Measurements from ENCODE around the gene POR.

Gene POR

DNA sequence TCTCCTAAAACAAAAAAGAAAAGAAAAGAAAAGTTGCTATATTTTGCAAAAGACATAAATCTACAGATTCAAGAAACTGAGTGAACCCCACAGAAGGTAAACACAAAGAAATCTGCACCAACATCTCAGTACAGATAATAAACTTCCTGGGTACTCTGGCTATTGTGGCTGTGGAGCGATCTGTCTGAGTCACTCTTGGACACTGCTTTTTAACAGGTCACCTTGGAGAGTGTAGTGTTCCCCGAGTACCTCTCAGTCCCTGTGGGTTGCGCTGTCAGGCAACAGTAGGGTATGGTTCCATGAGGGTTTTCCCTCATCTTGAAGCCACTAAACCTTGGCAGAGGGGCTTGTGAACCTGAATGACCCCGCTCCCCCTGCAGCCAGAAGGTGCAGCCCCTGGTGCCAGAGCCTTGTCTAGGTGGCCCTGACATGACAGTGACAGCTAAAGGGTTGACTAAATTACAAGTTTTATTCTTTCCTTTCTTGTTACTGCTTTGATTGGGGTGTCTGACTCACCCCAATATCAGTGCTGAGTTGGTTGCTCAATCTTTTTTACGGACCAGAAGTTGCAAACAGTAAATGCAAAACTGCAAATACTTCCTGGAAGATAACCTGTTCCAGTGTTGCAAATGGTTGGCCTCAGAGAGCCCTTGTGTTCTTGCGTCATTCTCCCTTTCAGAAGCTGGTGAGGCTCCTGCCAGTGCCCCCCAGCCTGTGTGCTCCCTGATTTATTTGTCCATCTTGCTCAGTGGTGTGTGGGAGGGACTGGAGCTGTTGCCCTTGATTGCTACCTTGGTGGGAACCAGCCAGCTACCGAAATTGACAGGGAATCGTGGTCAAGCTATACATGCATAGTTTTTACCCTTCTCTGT is 30.6 kb downstream of the POR start:
- H3K4me1 ChIP-seq (ENCODE audit: control insufficient read depth, insufficient read depth, low read length) = no peaks in the 10 kb centered on the region
- no peak overlapping the region for H3K27ac ChIP-seq (ENCODE audit: low read depth, low read length)
- no peak overlapping the region for H3K4me3 ChIP-seq (ENCODE audit: low read depth, low read length)
- H3K9ac ChIP-seq (ENCODE audit: low read length) = no peak overlapping the region
- peaks cover 20% of the 10 kb centered on the region; the same call in 1 of the 2 replicates for H3K36me3 ChIP-seq (ENCODE audit: control insufficient read depth, insufficient read depth, low read length)
- H3K9me3 ChIP-seq (ENCODE audit: control insufficient read depth, insufficient read depth, low read depth, low read length) = no peaks in the 10 kb centered on the region
- no peaks in the 10 kb centered on the region for H3K27me3 ChIP-seq (ENCODE audit: control insufficient read depth, insufficient read depth, low read length)

DNA sequence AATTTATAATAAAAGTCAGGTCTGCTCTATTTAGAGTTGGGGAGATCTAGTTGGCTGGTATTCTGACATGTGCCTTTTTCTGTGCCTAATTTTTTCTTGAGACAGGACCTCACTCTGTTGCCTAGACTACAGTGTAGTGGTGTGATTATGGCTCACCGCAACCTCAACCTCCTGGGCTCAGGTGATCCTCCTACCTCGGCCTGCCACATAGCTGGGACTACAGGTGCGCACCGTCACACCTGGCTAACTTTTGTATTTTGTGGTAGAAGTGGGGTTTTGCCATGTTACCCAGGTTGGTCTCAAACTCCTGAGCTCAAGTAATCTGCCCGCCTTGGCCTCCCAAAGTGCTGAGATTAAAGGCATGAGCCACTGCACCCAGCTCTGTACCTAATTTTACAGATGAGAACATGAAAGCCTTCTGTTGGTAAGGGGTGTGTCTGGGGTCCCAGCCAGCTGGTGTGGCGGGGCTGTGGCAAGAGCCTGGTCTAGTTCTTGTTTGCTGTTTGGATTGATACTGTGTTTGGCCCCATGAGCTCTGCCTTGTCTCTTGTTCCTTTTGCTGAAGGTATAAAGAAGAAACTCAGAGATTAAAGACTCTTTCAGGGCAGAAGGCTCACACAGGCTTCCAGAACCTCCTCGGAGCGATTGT is 31.4 kb downstream of the POR start:
- H3K36me3 ChIP-seq (ENCODE audit: control insufficient read depth, insufficient read depth, low read length) = peaks cover 15% of the 10 kb centered on the region; the same call in 1 of the 2 replicates
- H3K27ac ChIP-seq (ENCODE audit: low read depth, low read length) = no peak overlapping the region
- no peaks in the 10 kb centered on the region for H3K4me1 ChIP-seq (ENCODE audit: control insufficient read depth, insufficient read depth, low read length)
- 0 out of 2 replicates have a peak, but pooled peaks cover under 1% of the 10 kb centered on the region for H3K9me3 ChIP-seq (ENCODE audit: control insufficient read depth, insufficient read depth, low read depth, low read length)
- H3K27me3 ChIP-seq (ENCODE audit: control insufficient read depth, insufficient read depth, low read length) = no peaks in the 10 kb centered on the region
- no peak overlapping the region for H3K4me3 ChIP-seq (ENCODE audit: low read depth, low read length)
- no peak overlapping the region for H3K9ac ChIP-seq (ENCODE audit: low read length)

DNA sequence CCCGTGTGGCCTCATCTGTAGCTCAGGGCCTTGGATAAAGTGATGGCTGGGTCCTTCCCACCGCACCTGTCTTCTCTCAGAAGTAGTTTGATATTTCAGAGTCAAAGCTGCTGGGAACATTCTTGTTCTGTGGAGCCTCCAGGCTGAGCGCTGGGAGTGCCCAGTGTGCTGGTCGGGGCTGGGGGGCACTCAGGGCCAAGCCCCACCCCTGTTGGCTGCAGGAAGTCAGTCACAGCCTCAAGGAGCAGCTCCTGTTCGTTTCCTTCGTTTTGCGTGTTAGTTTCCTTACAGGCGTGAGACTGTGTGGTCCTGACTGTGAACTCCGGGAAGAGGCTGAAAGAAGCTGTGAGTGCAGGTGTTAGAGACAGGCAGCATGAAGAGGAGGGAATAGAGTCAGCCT is 33.2 kb downstream of the POR start:
- Histone ChIP-seq H3K9ac (ENCODE audit: low read length) (no peak overlapping the region), H3K27ac (ENCODE audit: low read depth, low read length) (no peak overlapping the region)

DNA sequence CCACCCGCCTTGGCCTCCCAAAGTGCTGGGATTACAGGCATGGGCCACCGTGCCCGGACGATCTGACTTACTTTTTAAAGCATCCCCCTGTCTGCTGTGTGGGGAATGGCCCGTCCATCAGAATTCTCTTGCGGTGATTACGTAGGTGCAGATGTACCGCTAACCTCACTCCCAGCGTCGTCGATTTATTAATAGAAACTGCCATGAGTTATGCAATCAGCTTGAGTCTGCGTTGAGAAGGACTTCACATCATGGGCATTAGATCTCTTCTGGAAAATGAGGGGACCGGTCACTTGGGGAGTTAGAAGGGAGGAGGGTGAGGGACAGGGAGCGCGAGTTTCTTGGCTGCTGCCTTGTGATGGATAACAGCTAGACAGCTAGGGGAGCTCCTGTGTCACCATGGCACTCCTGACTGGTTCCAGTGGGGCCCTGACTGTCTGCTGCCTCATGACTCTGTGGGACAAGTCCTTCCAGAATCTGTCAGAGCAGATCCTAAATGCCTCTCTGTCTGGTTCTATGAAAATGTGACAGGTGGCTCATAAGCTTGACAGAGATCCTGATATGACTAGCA is 35.2 kb downstream of the POR start:
- Histone ChIP-seq H3K4me1 (ENCODE audit: control insufficient read depth, insufficient read depth, low read length) (no peaks in the 10 kb centered on the region), H3K36me3 (ENCODE audit: control insufficient read depth, insufficient read depth, low read length) (peaks cover 30% of the 10 kb centered on the region), H3K4me3 (ENCODE audit: low read depth, low read length) (no peak overlapping the region), H3K27me3 (ENCODE audit: control insufficient read depth, insufficient read depth, low read length) (no peaks in the 10 kb centered on the region), H3K9ac (ENCODE audit: low read length) (no peak overlapping the region), H3K27ac (ENCODE audit: low read depth, low read length) (no peak overlapping the region), H3K9me3 (ENCODE audit: control insufficient read depth, insufficient read depth, low read depth, low read length) (0 out of 2 replicates have a peak, but pooled peaks cover 2% of the 10 kb centered on the region)

More for the DNA sequence above, 33.2 kb downstream of the POR start:
- H3K4me1 ChIP-seq (ENCODE audit: control insufficient read depth, insufficient read depth, low read length) = no peaks in the 10 kb centered on the region
- H3K36me3 ChIP-seq (ENCODE audit: control insufficient read depth, insufficient read depth, low read length) = peaks cover 15% of the 10 kb centered on the region; the same call in 1 of the 2 replicates
- H3K27me3 ChIP-seq (ENCODE audit: control insufficient read depth, insufficient read depth, low read length) = no peaks in the 10 kb centered on the region
- 0 out of 2 replicates have a peak, but pooled peaks cover 2% of the 10 kb centered on the region for H3K9me3 ChIP-seq (ENCODE audit: control insufficient read depth, insufficient read depth, low read depth, low read length)
- H3K4me3 ChIP-seq (ENCODE audit: low read depth, low read length) = no peak overlapping the region

DNA sequence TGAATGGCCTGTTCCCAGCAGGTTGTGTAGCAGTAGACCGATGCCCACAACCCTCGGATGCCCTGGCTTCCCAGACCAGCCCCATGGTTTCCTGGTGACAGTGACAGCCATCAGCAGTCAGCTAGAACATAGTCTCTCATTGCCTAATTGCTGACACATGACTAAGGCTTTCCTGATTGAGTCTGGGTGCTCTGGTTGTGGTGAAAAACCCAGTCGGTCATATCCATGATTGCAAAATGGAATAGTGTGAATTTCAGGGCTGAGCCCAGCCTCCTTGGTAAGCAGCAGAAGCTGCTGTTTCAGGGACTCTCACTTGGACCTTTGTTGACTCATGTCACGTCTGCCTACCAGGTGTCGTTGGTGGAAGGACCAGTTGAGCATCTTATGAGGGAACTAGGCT is 36.6 kb downstream of the POR start:
- no peak overlapping the region for H3K27ac ChIP-seq (ENCODE audit: low read depth, low read length)
- H3K27me3 ChIP-seq (ENCODE audit: control insufficient read depth, insufficient read depth, low read length) = no peaks in the 10 kb centered on the region
- no peak overlapping the region for H3K4me3 ChIP-seq (ENCODE audit: low read depth, low read length)
- no peaks in the 10 kb centered on the region for H3K4me1 ChIP-seq (ENCODE audit: control insufficient read depth, insufficient read depth, low read length)
- H3K9me3 ChIP-seq (ENCODE audit: control insufficient read depth, insufficient read depth, low read depth, low read length) = 0 out of 2 replicates have a peak, but pooled peaks cover 2% of the 10 kb centered on the region
- peaks cover 43% of the 10 kb centered on the region for H3K36me3 ChIP-seq (ENCODE audit: control insufficient read depth, insufficient read depth, low read length)
- no peak overlapping the region for H3K9ac ChIP-seq (ENCODE audit: low read length)

DNA sequence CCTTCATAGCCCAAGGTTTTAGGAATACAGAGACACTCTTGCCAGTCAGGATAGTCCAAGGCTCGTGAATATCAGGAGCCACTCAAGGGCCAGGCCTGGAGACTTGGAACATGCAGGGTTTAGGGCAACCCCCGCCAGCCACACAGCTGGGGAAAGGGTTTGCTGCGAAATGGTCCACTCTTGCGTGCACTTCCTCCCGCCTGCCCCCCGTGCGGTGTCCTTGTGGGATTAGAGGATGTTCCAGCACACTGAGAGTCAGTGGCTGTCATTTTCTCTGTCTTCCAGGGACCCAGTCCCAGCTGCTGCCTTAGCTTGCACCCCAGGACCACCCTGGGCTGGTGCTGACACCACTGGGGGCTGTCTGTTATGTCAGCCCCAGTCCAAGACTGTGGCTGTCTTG is 38.5 kb downstream of the POR start:
- Histone ChIP-seq H3K9me3 (ENCODE audit: control insufficient read depth, insufficient read depth, low read depth, low read length) (0 out of 2 replicates have a peak, but pooled peaks cover 2% of the 10 kb centered on the region), H3K27me3 (ENCODE audit: control insufficient read depth, insufficient read depth, low read length) (no peaks in the 10 kb centered on the region), H3K36me3 (ENCODE audit: control insufficient read depth, insufficient read depth, low read length) (peaks cover 47% of the 10 kb centered on the region), H3K27ac (ENCODE audit: low read depth, low read length) (no peak overlapping the region), H3K4me3 (ENCODE audit: low read depth, low read length) (no peak overlapping the region), H3K4me1 (ENCODE audit: control insufficient read depth, insufficient read depth, low read length) (peaks cover 11% of the 10 kb centered on the region; the same call in 1 of the 2 replicates), H3K9ac (ENCODE audit: low read length) (no peak overlapping the region)

DNA sequence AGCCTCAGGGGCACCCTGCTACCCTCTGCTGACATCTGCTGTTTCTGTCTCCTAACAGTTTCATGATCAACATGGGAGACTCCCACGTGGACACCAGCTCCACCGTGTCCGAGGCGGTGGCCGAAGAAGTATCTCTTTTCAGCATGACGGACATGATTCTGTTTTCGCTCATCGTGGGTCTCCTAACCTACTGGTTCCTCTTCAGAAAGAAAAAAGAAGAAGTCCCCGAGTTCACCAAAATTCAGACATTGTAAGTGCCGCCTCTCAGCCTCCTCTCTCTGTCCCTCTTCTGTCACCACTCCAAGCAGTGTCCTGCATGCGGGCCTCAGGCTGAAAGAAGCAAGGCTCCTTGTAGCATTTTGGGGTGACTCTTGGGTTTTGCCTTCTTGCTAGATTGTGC is 39.0 kb downstream of the POR start:
- Histone ChIP-seq H3K27me3 (ENCODE audit: control insufficient read depth, insufficient read depth, low read length) (no peaks in the 10 kb centered on the region), H3K9ac (ENCODE audit: low read length) (no peak overlapping the region), H3K4me3 (ENCODE audit: low read depth, low read length) (no peak overlapping the region), H3K27ac (ENCODE audit: low read depth, low read length) (no peak overlapping the region), H3K9me3 (ENCODE audit: control insufficient read depth, insufficient read depth, low read depth, low read length) (0 out of 2 replicates have a peak, but pooled peaks cover 2% of the 10 kb centered on the region), H3K36me3 (ENCODE audit: control insufficient read depth, insufficient read depth, low read length) (peaks cover 49% of the 10 kb centered on the region), H3K4me1 (ENCODE audit: control insufficient read depth, insufficient read depth, low read length) (peaks cover 11% of the 10 kb centered on the region; the same call in 1 of the 2 replicates)

DNA sequence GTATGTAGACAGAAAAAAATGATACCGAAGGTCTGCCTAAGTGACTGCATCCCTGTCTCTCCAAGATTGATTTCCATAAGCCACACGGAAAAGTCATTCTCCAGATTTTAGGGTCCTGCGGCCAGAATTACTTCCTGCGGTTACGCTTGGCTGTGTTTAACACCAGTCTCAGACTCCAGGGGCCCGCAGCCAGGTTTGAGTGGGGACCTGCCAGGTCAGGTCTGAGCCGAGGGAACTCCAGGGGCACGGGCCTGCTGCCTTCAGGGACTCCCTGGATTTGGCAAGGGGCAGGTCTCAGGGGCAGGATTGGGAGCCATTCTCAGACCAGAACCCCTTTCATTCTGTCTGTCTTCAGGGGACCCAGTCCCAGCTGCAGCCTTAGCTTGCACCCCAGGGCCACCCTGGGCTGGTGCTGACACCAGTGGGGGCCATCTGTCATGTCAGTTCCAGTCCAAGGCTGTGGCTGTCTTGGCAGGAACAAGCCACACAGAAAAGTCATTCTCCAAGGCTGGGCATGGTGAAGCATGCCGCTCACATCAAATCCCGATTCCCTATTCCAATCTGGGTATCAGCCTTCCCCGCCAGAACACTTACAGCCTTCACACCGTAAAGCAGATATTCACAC is 40.5 kb downstream of the POR start:
- no peak overlapping the region for H3K9ac ChIP-seq (ENCODE audit: low read length)

DNA sequence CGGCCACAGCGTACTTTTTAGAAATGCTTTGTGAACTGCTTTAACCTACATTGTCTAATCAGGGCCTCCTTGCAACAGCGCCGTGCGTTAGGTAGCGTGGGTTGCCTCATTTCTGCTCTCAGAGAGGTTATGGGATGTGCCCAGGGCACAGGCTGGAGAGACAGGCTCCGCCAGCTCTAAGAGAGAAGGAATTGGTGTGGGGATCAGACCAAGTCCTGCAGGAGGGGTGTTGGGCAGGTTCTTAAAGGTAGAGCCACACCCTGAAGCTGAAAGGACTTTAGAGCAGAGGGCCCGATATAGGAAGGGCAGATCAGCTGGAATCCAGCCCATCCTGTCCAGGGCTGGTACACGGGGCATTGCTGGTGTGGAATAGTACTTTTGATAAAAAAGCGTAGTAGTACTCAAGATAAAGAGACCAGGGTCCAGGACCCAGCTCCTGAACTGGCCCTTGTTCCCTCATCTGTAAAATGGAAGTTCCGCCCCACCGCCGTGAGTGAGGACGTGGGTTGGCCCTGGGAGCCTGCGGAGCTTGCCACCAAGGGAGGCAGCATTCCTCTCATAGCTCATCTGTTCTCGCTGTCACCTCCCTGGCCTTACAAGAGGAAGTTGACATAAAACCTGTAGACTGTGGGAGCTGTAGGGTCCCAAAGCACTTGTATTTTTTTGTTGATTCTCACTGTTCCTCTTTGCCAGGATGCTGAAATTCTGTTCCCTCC is 42.2 kb downstream of the POR start:
- Histone ChIP-seq H3K4me3 (ENCODE audit: low read depth, low read length) (no peak overlapping the region), H3K9ac (ENCODE audit: low read length) (no peak overlapping the region), H3K9me3 (ENCODE audit: control insufficient read depth, insufficient read depth, low read depth, low read length) (no peaks in the 10 kb centered on the region), H3K27me3 (ENCODE audit: control insufficient read depth, insufficient read depth, low read length) (no peaks in the 10 kb centered on the region), H3K4me1 (ENCODE audit: control insufficient read depth, insufficient read depth, low read length) (peaks cover 11% of the 10 kb centered on the region; the same call in 1 of the 2 replicates), H3K27ac (ENCODE audit: low read depth, low read length) (peak overlapping the region; percentile 50; the same call in 1 of the 2 replicates), H3K36me3 (ENCODE audit: control insufficient read depth, insufficient read depth, low read length) (peaks cover 68% of the 10 kb centered on the region)

More for the DNA sequence above, 40.5 kb downstream of the POR start:
- Histone ChIP-seq H3K27me3 (ENCODE audit: control insufficient read depth, insufficient read depth, low read length) (no peaks in the 10 kb centered on the region), H3K4me3 (ENCODE audit: low read depth, low read length) (no peak overlapping the region), H3K36me3 (ENCODE audit: control insufficient read depth, insufficient read depth, low read length) (peaks cover 58% of the 10 kb centered on the region), H3K9me3 (ENCODE audit: control insufficient read depth, insufficient read depth, low read depth, low read length) (0 out of 2 replicates have a peak, but pooled peaks cover 2% of the 10 kb centered on the region), H3K27ac (ENCODE audit: low read depth, low read length) (no peak overlapping the region), H3K4me1 (ENCODE audit: control insufficient read depth, insufficient read depth, low read length) (peaks cover 11% of the 10 kb centered on the region; the same call in 1 of the 2 replicates)

Data from HUES6 (cell line).